ENCODE measurements around the gene RHOBTB3.

Gene RHOBTB3

GRCh38 chr5:95748133-95748532 is 17.0 kb downstream of the RHOBTB3 start:
- TF ChIP-seq, protein P1, sequence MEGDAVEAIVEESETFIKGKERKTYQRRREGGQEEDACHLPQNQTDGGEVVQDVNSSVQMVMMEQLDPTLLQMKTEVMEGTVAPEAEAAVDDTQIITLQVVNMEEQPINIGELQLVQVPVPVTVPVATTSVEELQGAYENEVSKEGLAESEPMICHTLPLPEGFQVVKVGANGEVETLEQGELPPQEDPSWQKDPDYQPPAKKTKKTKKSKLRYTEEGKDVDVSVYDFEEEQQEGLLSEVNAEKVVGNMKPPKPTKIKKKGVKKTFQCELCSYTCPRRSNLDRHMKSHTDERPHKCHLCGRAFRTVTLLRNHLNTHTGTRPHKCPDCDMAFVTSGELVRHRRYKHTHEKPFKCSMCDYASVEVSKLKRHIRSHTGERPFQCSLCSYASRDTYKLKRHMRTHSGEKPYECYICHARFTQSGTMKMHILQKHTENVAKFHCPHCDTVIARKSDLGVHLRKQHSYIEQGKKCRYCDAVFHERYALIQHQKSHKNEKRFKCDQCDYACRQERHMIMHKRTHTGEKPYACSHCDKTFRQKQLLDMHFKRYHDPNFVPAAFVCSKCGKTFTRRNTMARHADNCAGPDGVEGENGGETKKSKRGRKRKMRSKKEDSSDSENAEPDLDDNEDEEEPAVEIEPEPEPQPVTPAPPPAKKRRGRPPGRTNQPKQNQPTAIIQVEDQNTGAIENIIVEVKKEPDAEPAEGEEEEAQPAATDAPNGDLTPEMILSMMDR (IDR thresholded peaks at IDR 0.05; ENCODE audit: low read depth, low read length): no peak

DNA sequence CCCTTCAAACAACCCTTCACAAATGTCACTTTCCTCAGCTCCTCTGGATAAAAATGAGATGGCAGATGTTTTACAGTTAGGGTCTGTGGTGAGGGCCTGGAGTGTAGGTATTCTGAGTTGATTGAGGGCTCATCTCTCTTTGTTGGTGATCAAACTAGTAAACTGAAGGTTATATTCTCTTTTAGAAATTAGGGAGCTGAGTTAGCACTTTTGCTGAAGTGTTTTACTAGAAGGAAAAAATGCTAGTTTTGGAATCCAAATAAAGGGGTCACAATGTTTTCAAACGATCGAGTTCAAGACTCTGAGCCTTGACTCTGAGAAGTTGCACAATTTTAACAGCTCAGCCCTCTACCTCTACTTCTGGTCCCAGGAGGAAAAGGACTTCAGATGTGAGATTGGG is 23.4 kb downstream of the RHOBTB3 start:
- TF ChIP-seq, protein P1 (IDR thresholded peaks at IDR 0.05; ENCODE audit: low read depth, low read length): no peak
- DNase-seq (ENCODE audit: extremely low read depth, low read depth): no peak

More at GRCh38 chr5:95748133-95748532, 17.0 kb downstream of the RHOBTB3 start:
- no peak for DNase-seq (ENCODE audit: extremely low read depth, low read depth)

DNA sequence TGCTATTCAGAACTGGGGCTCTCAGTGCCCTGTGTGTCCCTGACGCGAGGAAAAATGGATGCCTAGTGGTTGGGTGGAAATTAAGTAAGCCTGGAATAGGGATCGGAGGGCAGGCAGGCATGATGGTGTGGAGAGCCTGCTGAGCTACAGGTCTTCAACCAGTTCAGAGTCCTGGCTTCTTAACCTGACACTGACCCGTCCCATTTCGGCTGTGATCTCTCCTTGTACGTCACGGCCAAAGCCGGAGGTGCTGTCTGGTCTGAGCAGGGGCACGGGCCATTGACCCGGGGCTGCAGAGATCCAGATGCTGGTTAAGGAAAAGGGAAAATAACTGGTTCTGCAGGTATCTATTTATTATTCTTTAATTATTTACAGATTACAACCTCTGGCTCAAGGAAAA is 27.9 kb downstream of the RHOBTB3 start:
- TF ChIP-seq, protein P1 (IDR thresholded peaks at IDR 0.05; ENCODE audit: low read depth, low read length): no peak
- DNase-seq (ENCODE audit: extremely low read depth, low read depth): no peak

GRCh38 chr5:95759634-95760033 is 28.5 kb downstream of the RHOBTB3 start:
- DNase-seq (ENCODE audit: extremely low read depth, low read depth): no peak
- TF ChIP-seq, protein P1 (IDR thresholded peaks at IDR 0.05; ENCODE audit: low read depth, low read length): no peak

GRCh38 chr5:95760273-95761191 is 29.4 kb downstream of the RHOBTB3 start:
- DNase-seq (ENCODE audit: extremely low read depth, low read depth): peak; percentile 84
- TF ChIP-seq, protein P1 (IDR thresholded peaks at IDR 0.05; ENCODE audit: low read depth, low read length): no peak

DNA sequence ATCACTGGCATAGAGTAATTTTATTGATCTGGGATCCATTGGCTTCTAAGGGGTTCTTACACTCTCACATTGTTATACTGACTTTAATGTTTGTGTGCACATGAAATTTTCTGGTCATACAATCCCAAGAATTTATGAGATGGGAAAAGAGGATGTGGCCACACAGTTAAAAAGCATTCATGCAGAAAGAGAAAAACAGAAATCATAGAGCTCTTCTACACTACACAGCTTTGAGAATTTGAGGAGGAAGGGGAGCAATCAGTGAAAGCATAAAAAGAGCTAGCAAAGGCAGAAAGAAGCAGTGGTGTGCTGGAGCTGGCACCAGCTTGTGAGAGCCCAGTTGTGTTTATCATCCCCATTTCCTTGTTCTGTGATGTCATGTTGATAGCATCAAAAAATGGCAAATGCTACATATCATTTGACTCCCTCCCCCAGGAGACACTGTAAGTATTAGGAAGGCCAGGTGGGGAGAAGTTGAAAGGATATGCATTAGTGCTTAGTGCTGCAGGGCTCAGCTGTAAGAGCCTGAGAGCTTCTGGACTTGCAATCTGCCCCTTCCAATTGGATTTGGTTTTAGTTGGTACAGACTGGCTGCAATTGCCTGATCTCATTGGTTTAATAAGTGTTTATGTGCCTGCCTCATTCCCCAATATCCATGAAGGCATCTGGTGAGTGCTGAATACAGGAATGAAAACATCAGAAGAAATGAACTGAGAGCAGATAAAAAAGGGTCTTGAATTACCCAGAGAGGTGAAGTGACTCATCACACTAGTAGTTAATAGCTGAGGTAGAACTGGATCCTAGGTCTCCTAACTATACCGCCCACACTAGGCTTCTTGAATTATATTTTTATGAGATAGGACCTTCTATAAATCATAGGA is 30.9 kb downstream of the RHOBTB3 start:
- DNase-seq (ENCODE audit: extremely low read depth, low read depth): no peak
- TF ChIP-seq, protein P1 (IDR thresholded peaks at IDR 0.05; ENCODE audit: low read depth, low read length): no peak
